ENCODE measurements around the gene ESRRA.
A peak's percentile ranks its signal among the peaks of the same experiment; 100 is the strongest.

Gene ESRRA

DNA sequence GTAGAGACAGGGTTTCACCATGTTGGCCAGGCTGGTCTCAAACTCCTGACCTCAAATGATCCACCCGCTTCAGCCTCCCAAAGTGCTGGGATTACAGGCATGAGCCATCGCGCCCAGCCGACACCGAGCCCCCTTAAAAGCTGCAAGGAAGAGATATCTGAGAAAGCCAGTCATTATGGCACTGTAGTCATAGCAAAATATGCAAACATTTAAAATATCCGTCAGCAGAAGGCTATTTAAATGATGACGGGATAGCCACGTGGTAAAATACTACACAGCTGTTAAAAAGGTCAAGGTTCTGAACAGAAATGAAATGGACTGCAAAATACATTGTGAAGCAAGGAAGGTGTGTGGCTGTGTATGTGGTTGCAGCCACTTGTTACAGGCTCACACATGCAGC is 28.2 kb downstream of the ESRRA start:
- peak; percentile 34 for DNase-seq

DNA sequence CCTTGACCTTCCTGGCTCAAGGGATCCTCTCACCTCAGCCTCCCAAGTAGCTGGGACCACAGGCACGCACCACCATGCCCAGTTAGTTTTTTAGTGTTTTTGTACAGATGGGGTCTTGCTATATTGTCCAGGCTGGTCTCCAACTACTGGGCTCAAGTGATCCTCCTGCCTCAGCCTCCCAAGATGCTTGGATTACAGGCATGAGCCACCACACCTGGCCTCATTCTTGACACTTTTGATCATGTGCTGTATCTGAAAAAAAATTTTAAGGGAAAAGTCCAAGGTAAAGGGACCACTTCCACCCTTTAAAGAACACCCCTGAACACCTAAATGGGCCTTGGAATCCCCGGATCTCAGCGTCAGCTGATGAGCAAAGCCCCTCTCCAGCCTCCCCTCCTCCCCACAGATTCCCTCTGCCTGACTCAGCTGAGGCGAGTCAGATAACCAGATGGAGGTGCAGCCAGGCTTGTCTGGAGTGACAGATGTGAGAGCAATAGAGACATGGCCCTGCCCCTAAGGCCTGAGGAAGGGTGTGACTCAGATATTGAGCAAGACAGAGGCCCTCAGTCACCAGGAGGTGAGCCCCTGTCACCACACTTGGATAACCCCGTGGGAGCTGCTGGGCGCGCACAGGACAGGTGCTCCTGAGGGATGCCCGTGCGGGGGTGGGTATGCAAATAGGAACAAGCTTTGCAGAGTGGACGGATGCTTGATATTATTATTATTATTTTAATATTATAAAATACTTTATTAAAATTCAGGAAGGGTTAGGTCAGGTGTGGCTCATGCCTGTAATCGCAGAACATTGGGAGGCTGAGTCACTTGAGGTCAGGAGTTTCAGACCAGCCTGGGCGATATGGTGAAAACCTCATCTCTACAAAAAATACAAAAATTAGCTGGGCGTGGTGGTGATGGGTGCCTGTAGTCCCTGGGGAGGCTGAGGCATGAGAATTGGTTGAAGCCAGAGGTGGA is 29.7 kb downstream of the ESRRA start:
- peak; percentile 99 for DNase-seq

DNA sequence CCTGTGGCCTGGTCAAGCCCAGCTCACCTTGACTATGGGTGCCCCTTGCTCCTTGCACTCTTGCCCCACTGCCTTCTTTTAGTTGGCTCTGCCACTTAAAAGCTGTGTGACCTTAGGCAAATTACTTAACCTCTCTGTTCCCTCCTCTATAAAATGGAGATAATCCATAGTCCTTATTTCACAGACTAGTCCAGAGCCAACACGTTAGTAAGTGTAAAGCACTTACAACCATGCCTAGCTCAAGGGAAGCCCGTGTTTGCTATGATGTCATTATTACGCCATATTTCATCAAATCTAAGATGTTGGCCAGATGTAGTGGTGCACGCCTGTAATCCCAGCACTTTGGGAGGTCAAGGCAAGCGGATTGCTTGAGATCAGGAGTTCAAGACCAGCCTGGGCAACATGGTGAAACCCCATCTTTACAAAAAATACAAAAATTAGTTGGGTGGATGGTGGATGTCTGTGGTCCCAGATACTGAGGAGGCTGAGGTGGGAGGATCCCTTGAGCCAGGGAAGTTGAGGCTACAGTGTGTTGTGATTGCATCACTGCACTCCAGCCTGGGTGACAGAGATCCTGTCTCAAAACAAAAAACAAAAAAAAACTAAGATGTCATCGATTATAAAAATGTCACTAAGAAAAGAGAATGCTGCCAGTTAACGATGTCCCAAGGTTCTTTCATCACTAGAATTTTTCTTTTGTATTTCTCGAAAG is 32.4 kb downstream of the ESRRA start:
- DNase-seq, result no peak

DNA sequence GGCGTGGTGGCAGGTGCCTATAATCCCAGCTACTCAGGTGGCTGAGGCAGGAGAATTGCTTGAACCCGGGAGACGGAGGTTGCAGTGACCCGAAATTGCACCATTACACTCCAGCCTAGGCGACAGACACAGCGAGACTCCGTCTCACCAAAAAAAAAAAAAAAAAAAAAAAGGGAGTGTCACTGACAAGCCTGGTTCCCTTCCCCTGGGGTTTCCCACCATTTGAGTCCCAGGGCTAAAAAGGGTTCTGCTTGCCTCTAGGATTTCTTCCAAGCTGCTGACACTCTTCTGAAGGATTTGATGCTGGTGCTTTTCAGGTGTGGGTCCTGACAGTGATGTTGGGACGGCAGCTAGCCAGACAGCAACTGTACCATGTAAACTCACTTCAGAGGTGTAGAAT is 33.4 kb downstream of the ESRRA start:
- no peak for DNase-seq

DNA sequence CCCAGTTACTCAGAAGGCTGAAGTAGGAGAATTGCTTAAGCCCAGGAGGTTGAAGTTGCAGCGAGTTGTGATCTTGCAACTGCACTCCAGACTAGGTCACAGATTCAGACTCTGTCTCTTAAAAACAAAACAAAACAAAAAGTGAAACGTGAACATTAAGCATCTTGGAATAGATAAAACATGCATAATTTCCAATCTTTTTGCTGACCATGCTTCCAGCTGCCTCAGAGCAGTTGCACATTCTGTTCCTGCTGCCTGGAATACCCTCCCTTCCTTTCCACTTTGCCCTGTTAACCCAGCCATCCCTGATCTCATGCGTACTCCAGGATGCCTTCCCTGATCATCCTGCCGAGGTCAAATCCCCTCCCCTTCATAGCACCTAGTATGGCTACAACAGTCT is 34.0 kb downstream of the ESRRA start:
- no peak for DNase-seq

DNA sequence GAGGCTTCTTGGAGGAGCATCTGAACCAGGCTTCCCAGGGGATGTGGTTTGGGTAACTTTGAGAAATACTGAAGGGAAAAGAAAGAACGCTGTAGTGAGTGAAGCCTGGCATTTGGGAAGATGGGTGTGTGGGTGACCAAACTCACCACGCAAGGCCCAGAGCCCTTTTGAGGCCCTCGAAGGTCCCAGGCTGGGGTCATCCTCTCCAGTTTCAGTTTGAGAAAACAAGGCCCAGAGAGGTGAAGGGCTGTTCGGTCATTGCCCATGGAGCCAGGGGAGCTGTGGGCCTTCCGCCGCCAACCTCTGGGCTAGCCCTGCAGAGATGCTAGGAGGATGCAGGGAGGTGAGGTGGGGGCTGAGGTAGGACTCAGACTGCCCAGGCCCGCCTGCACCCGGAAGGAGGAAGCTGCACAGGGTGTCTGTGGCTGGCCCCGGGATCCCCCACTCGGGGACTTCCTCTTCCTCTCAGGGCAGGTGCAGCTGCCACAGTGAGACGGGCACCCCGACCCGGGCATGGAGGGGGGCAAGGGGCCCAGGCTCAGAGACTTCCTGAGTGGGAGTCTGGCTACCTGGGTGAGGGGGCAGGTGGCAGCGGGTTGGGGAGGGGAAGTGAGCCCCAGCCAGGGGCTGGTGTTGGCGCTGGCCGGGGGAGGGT is 34.6 kb downstream of the ESRRA start, which contains the start of gene CCDC88B:
Gene CCDC88B (plus strand): TSS at position 451 of the 655 bp plus-strand sequence. CDS start 63 bp downstream, at position 514.
- DNase-seq, result no peak

DNA sequence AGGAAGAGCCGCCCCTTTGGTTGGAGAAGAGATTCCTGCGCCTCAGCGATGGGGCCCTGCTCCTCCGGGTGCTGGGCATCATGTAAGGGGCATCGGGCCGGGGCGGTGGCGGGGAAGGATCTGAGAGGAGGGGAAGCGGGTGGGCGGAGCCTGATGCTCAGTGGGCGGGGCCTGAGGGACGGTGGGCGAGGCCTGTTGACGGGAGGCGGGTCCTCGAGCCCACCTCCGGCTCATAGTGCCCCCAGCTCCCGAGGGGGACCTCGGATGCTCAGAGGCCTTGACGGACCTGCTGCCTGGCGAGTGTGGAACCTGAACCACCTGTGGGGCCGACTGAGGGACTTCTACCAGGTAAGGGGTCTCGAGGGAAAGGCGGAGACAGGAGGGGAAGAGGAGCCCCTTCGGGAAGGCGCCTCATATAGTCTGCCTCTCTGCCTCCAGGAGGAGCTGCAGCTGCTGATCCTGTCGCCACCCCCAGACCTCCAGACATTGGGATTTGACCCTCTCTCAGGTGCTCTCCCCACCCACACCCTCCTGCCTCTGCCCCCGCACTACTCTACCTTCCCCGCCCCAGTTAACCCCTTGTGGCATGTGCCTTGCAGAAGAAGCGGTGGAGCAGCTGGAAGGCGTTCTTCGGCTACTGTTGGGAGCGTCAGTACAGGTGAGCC is 35.5 kb downstream of the ESRRA start:
- peak; percentile 45 for DNase-seq

DNA sequence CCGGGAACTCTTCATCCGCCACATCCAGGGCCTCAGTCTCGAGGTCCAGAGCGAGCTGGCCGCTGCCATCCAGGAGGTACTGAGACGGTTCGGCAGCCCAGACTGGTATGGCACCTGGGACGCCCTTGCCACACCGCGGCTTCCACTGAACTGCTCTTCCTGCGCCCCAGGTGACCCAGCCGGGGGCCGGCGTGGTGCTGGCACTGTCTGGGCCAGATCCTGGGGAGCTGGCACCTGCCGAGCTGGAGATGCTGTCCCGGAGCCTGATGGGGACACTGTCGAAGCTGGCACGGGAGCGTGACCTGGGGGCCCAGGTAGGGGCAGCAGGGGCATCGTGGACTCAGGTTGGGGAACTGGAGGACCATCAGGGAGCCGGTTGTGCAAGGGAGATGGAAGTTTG is 36.1 kb downstream of the ESRRA start:
- no peak for DNase-seq

DNA sequence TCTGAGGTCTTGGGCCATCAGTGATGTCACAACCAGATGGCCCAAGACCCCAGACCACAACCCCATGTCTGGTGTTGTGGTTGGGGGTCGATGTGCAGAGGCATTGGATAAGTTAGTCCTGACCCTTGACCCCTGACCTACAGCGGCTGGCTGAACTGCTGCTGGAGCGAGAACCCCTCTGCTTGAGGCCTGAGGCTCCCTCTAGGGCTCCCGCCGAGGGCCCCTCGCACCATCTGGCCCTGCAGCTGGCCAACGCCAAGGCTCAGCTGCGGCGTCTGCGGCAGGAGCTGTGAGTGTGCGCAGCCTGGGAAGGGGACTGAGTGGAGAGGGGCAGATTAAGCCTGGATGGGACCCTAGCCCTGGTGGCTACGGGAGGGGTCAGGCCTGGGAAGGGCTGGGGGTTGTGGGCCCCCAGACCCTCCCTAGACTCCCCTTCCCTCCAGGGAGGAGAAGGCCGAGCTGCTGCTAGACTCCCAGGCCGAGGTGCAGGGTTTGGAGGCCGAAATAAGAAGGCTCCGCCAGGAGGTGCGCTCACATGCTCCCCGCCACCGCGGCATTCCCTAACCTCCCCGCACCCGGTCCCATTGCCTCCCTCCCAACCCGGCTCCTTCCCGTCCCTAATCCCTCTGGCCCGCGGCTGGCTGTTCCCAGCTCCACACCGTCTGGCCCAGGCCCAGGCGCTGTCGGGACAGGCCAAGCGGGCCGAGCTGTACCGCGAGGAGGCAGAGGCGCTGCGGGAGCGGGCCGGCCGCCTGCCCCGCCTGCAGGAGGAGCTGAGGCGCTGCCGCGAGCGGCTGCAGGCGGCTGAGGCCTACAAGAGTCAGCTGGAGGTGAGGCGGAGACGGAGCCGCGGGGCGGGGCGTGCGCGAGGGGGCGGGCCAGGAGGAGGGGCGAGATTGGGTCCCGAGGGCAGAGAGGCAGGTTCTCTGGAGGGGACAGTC is 36.8 kb downstream of the ESRRA start:
- DNase-seq, result peak; percentile 89

DNA sequence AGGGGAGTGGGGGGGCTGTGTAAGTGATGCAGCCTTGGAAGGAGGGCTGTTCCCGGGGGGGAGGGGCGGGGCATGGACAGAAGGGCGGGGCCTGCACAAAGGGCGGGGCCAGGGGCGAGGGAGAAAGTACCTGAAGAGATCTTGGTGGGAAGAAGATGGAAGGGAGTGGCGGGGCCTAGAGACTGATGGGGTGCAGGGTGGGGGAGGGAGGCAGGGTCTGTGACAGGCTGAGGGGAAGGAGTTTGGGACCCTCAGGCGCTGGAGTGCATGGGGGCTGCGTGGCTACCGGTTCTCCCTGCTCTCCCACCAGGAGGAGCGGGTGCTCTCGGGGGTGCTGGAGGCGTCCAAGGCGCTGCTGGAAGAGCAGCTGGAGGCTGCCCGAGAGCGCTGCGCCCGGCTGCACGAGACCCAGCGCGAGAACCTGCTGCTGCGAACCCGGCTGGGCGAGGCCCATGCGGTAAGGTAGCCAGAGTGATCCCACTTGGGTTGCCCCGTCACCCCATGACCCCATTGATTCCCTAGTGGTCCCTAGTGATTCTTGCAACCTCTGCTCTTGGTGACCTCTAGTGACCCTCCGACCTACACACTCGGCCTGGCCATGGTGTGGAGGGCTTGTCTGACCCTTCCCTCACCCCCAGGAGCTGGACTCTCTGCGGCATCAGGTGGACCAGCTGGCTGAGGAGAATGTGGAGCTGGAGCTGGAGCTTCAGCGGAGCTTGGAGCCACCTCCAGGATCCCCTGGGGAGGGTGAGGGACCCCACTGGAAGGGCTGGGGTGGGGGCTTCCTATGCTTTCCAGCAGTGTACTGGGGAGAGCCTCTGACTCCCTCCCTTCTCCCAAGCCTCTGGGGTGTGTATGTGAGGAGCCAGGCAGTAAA is 37.8 kb downstream of the ESRRA start:
- DNase-seq, result no peak

DNA sequence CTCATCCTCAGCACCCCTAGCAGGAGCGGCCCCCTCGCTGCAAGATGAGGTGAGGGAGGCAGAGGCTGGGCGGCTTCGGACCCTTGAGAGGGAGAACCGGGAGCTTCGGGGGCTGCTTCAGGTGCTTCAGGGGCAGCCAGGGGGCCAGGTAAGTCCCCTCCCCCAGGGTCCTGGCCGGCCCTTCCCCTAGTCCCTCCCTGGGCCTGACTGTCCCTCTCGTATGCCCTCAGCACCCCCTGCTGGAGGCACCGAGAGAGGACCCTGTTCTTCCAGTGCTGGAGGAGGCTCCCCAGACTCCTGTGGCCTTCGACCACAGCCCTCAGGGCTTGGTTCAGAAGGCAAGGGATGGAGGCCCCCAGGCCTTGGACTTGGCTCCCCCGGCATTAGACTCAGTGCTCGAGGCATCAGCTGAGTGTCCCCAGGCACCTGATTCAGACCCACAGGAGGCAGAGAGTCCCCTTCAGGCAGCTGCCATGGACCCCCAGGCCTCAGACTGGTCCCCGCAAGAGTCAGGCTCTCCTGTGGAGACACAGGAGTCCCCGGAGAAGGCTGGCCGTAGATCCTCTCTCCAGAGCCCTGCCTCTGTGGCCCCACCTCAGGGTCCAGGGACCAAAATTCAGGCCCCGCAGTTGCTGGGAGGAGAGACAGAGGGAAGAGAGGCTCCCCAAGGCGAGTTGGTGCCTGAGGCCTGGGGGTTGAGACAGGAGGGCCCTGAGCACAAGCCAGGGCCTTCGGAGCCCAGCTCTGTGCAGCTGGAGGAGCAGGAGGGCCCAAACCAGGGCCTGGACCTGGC is 38.6 kb downstream of the ESRRA start:
- DNase-seq, result peak; percentile 50

DNA sequence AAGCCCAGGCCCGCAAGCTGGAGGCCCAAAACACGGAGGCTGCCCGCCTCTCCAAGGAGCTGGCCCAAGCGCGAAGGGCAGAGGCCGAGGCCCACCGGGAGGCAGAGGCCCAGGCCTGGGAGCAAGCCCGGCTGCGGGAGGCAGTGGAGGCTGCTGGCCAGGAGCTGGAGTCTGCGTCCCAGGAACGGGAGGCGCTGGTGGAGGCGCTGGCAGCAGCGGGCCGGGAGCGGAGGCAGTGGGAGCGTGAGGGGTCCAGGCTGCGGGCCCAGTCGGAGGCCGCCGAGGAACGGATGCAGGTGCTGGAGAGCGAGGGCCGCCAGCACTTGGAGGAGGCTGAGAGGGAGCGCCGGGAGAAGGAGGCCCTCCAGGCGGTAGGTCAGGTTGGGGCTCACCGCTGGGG is 39.5 kb downstream of the ESRRA start:
- DNase-seq, result no peak

DNA sequence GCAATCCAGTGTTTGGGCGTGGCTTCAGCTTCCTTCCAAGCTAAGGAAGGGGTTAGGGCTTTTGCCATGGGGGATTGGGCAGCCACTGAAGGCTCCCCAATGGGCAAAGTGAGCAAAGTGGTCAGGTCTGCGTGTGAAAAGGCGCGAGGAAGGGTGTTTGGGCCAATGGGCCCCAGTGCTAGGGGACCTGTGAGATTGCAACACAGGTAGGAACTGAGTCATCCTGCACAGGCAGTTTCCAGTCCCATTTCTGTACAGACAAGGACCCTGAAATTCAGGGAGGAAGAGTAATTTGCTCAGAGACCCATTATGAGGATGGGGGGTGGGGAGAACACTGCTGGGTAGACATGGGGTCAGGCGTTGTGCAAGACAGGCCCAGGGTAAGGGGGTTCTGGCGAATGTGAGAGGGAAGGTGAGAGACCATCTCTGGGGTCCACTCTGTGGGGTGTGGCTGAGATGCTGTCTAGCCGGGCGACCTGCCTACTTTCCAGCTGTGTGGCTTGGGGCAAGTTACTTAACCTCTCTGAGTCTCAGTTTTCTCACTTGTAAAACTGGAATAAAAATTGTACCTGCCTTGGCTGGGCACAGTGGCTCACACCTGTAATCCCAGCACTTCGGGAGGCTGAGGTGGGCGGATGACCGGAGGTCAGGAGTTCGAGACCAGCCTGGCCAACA is 42.0 kb downstream of the ESRRA start:
- DNase-seq, result no peak

DNA sequence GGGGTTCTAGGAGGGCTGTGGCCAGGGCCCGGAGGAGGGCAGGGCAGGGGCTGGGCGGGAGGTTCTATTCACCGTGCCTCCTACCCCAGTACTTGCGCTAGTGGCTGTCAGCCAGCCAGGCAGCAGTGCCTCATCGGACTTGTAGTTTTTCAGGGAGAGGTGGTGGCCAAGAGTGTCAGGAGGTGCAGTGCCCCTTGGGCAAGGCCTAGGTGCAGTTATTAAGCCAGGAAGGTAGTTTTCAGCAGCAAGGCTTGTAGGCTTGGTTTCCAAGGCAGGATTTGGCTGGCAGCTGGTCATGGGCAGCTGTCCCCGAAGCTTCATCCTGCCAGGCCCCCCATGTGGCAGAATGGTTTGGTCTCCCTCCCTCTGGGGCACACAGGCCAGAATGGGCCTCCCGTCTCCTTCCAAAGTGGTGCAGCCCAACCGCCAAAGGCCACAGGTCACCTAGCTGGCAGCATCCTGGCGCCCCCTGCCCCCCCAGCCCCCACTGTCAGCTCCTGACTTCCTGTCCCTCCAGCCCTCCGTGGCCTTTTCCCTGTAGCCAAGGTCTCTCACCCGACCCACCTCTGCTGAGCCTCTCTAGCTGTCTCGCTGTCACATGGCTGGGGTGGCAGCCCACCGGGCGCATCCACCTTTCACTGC is 43.2 kb downstream of the ESRRA start:
- no peak for DNase-seq

DNA sequence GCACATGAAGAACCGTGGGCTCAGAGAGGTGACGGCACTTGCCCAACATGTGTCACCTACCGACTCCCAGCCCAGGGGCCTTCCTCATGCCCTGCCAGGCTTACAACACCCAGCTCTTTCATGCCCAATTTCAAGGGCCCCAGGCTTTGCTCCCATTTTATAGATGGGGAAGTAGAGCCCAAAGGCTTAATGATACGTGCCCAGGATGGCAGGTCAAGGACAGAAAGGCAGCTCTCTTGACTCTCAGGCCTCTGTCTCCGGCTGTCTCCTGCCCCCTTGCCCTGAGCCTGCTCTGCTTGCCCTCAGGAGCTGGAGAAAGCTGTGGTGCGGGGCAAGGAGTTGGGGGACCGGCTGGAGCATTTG is 43.7 kb downstream of the ESRRA start:
- DNase-seq, result no peak

DNA sequence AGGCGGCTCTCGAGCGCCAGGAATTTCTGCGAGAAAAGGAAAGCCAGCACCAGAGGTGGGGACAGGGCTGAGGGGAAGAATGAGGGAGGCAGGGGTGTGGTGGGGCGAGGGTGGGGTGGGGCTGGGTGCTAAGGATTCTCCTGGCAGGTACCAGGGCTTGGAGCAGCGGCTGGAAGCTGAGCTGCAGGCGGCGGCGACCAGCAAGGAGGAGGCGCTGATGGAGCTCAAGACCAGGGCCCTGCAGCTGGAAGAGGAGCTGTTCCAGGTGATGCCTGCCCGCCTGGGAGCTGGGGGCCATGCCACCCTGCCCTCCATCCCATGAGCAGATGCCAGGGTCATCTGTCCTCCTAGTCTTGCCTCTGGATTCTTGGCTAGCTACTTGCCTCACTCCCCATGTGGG is 44.1 kb downstream of the ESRRA start:
- no peak for DNase-seq

DNA sequence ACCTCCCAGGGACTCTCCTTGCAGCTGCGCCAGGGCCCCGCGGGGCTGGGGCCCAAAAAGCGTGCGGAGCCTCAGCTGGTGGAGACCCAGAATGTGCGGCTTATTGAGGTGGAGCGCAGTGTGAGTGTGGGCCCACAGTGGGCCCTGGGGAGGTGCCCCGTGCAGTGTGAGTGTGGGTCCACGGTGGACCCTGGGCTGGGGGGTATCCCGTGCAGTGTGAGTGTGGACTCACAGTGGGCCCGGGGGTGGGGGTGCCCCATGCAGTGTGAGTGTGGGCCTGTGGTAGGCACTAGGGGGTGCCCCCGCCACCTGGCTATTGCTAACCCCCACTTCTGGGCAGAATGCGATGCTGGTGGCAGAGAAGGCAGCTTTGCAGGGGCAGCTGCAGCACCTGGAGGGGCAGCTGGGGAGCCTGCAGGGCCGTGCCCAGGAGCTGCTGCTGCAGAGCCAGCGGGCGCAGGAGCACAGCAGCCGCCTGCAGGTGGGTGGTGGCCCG is 45.9 kb downstream of the ESRRA start:
- no peak for DNase-seq
